Effector CD8-positive, alpha-beta T cell (primary cell): ENCODE measurements around the gene KATNB1.
"Not testable (repeated sequence)": the region's sequence is repeated elsewhere in the genome, so short reads cannot be mapped to it uniquely, and the experiment has no call there.

Experiments used
- DNase-seq: peaks from one replicate; lab custom pipeline; 2025; lab: John Stamatoyannopoulos, UW

The KATNB1 gene

DNA sequence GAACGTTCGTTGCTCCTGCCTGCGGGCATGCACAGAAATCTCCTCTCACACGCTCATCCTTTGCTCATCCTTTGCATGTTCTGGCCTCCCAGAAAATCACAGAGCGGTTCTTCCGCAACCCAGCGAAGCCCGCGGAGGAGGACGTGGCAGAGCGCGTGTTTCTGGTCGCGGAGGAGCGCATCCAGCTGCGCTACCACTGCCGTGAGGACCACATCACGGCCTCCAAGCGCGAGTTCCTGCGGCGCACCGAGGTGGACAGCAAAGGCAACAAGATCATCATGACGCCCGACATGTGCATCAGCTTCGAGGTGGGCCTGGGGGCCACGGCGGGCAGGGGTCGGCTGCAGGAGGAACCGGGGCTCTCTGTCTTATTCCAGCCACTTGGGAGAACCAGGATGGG, 9.6 kb upstream of the KATNB1 start:
- no peak for DNase-seq

DNA sequence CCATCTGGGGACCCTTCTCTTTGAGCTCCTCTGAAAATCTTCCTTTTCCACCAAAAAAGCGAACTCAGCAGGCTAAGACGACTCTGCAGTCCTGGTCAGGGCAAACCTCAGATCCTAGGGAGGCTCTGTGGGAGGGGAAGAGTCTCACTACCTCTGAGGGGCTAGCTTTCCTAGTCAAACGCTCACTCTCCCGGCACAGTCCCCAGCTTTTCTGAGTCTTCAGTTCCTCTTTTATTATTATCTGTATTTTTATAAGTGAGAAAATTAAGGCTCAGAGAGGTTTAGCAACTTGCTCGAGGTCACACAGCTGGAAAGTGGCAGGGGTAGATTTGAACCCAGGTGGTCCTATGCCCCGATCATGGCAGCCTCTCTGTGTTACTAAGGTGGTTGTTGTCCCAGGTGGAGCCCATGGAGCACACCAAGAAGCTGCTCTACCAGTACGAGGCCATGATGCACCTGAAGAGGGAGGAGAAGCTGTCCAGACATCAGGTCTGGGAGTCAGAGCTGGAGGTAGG, 9.1 kb upstream of the KATNB1 start:
- no peak for DNase-seq

DNA sequence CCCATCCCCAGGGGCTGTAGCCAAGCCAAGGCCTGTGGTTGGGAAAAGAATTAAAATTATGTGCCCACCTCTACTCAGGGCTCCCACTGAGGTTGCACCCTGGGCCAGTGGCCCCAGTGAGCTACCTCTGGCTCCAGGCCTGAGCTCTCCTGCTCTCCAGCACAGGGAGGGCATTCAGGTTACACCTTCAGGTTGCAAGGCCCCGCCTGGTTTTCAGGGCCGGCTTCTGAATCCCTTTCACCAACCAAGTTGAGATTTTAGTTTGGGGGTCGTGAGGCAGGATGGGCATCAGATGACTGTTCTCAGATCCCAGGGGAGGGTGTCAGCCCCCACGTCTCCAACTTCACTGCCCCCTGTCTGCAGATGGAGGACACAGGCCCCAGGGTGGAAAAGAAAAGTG, 8.0 kb upstream of the KATNB1 start:
- no peak for DNase-seq

DNA sequence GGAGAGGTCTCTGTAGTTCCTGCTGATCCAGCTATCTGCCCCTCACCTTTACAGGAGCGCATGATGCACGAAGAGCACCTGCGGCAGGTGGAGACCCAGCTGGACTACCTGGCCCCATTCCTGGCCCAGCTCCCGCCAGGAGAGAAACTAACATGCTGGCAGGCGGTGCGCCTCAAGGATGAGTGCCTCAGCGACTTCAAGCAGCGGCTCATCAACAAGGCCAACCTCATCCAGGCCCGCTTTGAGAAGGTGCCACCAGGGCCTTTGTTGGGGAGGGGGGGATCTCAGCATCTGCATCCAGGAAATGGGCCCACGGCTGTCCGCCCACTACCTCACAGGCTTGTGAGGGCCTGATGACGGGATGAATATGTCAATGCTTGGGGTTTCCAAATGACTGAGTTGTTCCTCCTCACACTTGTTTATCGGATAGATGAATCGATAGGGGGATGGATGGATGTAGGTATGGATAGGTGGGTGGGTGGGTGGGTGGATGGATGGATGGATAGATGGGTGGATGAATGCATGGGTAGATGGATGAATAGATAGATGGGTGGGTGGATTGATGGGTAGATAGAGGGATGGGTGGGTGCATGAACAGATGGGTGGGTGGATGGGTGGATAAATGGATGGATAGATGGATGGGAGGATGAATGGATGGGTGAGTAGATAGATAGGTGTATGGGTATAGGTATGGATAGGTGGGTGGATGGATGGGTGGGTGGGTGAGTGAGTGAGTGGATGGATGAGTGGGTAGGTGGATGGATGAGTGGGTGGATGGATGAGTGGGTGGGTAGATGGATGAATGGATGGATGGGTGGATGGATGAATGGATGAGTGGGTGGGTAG, 7.0 kb upstream of the KATNB1 start:
- no peak for DNase-seq

DNA sequence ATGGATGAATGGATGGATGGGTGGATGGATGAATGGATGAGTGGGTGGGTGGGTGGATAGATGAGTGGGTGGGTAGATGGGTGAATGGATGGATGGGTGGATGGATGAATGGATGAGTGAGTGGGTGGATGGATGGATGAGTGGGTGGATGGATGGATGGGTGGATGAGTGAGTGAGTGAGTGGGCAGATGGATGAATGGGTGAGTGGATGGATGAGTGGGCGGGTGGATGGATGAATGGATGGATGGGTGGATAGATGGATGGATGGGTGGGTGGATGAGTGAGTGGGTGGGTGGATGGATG, 6.4 kb upstream of the KATNB1 start:
- no peak for DNase-seq

DNA sequence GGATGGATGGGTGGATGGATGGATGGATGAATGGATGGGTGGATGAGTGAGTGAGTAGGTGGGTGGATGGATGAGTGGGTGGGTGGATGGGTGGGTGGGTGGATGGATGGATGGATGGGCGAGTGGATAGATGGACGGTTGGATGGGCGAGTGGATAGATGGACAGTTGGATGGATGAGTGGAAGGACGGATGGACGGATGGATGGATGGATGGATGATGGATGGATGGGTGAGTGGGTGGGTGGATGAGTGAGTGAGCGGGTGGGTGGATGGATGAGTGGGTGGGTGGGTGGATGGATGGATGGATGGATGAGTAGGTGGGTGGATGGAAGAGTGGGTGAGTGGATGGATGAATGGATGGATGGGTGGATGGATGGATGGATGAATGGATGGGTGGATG, 5.7 kb upstream of the KATNB1 start:
- not testable (repeated sequence) for DNase-seq

DNA sequence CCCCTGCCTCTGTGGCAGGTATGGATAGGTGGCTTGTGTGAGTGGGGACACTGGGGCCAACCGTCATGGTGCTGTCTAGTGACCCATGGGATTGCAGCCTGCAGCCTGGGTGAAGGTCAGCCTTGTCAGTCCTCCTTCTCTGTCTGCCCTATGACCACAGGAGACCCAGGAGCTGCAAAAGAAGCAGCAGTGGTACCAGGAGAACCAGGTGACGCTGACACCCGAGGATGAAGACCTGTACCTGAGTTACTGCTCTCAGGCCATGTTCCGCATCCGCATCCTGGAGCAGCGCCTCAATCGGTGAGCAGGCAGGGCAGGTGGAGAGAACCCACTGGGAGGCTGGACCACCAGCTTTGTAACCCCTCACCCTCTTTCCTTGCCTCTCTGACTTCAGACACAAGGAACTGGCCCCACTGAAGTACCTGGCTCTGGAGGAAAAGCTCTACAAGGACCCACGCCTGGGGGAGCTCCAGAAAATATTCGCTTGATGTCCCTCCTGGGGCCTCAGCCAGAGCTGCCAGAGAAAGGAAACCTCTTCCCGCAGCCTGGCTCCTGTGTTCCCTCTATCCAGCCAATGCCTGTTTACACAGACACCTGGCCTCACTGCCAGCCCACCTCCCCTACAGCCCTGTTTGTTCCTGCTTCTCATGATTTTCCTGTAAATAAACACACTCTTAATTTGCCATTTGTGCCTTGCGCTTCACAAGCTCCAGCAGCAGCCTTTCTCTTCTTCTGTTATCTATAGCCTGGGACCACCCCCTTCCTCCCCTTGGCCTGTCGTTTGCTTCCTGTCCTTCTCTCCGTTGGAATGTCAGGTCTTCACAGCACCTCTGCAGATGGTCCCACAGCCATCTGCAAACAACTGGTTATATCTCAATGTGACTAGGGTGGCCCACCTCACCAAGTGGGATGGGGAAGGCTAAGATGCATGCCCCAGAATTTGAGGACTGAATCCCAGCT, 4.5 kb upstream of the KATNB1 start:
- DNase-seq, result no peak

DNA sequence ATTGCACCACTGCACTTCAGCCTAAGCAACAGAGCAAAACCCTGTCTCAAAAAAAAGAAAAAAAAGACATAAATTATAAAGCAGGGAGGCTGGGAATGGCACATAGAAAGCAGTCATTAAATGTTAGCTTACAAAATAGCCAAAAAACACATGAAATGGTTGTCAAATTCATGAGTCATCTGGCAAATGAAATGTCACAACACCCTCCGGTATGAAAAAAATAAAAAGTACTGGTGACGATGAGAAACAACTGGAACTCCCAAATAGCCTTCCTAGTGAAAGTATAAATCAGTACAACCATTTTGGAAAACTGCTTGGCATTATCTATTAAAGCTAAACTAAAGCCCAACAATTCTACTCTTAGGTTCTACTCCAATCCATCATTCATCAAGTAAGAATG, 3.5 kb upstream of the KATNB1 start:
- no peak for DNase-seq

DNA sequence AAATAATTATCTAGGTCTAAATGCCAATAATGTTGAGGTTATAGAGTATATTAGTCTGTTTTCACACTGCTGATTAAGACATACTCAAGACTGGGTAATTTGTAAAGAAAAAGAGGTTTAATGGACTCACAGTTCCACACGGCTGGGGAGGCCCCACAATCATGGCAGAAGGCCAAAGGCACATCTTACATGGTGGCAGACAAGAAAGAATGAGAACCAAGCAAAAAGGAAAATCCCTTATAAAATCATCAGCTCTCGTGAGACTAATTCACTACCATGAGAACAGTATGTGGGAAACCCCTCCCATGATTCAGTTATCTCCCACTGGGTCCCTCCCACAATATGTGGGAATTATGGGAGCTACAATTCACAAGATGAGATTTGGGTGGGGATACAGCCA, 2.9 kb upstream of the KATNB1 start:
- no peak for DNase-seq

DNA sequence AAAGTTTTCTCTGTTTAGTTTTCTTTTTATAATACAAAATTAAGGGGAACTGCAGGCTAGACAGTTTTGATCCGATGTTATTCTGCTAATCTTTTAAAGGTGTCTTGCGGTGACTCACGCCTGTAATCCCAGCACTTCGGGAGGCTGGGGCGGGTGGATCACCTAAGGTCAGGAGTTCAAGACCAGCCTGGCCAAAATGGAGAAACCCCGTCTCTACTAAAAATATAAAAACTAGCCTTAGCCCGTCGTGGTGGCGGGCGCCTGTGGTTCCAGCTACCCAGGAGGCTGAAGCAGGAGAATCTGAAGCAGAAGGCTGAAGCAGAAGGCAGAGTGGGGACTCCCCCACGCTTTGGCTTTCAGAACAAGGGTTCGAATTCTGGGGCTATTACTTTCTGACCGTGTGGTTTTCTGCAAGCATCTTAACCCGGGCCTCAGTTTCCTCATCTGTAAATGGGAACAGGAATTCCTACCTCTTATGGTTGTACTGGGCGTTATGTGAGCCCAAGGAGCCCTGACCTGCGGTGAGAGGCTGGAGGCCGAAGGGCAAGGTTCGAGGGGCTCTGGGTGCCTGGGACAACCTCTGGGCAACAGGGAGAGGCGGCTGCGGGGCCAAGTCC, 1.2 kb upstream of the KATNB1 start:
- no peak for DNase-seq

DNA sequence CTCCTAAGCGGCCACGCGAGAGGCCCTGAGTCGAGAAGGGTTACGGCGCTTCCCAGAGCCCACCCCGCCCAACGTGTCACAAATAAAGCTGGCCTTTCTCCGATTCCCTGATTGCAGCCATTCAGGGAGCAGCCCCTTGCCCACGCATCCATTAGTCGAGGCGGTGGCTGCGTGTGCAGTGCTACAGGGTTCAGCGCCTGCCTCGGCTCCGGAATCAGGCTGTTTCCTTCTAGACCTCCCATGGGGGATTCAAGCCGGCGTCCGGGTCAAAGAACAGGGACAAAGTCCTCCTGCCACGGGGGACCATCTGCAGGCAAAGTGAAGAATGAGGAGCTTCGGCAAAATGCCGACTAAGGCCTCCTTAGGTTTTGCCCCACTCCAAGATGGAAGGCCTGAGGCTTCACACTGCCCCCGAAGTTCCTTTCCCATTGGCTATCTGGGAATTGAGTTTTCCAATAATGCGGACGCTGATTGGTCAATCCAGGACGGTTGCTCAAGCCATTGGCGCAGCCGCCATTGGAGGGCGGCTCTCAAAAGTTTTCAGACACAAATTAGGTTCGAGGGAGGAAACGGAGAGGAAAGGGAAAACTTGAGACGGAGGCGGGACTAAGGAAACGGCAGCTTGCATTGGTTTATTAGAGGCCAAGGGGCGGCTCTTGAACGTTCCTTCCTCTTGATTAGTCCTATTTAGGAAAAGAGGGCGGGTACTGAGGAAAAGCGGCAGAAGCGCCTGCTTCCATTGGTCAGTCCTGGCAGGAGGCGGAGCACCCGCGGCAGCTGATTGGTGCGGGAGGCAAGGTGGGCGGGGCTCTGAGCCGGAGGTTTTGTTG, 430 bp upstream of the KATNB1 start:
- peak; percentile 99 for DNase-seq

DNA sequence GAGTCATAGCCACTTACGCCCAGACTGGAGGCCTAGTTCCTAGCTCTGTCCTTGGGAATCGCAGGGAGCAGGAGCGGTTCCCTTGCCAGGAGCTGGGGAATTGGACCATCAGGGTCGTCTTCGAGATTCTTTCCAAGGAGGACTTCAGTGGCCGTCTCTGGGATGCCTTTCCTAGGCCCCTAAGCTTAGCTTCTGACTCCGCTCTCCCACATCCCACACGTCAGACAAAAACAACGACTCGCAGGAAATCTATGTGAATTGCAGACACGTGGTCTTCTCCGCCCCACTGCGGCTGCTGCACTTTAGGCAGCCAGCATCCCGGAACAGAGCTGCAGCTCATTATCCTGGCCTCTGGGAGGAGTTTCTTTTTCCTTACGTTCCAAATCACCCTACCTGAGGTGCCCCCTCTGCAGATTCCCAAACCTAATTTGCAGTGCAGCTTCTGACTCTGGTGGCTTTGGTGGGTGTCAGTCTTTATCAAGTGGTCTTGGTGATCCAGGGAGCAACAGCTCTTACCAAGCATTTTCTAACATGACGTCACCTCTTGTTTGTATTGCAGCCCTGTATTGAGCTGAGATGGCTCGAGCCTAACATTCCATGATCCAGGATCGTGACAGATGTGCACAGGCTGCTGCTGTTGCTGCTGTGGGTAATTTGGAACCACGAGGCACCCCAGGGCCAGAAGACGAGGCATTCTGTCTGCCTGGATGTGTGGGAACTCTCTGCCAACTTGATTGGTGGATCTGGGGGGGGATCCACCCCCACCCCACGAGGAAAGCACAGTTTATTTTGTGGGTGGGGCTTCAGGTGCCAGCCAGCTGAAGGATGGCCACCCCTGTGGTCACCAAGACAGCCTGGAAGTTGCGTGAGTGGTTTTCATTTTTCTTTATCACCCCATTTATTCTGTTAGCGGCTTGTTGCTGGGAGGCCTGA, 1.1 kb downstream of the KATNB1 start:
- DNase-seq, result peak; percentile 9

DNA sequence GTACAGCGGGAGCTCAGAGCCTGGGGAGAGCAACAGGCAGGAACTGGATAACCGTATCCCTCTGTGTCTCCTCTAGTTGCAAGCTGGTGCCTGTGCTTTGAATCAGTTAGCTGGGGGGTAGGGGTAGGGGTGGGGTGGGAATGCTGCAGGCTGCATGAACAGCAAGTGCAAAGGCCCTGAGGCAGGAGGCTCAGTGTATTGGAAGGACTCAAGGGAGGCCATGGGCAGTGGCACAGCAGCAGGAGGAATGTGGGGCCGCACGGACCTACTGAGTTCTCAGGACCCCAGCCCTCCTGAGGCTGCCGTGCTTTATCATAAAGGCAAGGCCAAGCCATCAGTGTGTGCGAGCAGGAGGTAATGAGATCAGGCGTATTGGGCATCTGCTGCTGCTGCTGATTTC, 3.3 kb downstream of the KATNB1 start:
- DNase-seq, result no peak

DNA sequence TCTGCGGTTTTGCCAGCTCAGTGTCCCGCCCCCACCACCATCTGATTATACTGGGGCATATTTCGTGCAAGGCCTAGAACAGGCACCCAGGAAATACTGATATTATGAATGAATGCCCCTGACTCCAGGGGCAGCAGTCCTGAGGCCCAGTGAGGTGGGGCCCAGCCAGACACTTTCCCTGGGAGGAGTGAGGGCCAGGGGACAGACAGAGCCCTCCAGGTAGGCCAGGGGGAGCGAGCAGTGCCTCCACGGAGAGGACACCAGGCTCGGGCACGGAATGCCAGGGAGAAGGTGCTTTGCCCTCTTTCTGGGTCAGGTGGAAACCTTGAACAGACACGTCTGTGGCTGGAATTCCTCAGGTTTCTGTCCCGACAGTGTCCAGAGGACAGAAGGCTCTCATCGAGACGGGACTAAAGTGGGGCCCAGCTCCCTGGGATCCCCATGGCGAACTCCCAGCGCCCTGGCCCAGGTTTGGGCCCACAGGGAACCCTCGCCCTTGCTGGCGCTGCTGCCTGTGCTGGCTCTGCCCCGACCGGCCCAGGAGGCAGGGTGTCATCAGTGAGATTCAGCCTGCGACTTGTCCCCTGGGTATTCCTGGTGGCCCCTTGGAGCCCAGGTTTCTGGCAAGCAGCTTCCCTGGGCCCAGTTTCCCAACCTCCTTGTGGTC, 4.3 kb downstream of the KATNB1 start:
- DNase-seq, result no peak

DNA sequence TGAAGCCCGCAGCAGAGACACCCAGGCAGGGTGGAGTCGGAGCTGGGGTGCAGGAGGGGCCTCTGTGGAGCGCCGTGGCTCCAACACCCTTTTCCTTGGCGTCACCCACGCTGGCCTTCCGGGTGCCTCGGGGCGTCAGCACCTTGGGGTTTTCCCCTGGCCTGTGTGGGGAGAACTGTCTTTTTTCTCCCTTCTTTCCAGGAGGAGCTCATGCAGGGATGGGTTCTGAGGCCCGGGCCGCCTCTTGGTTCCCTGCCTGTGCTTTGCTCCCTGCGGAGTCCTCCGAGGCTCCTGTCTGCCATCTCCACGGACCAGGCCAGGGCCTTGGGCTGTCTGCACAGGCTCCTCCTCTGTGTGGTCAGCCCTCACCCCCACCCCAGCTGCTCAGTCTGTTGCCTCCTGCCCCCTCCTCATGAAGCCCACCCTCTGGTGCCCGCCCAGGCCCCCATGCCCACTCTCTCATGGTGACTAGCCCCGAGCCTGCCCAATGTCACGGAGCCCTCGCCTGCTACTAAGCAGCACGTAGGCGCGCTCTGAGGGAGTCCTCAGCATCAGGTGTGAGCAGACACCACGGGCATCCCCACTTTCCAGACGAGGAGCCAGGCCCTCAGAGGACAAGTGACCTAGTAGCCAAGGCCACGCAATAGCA, 5.0 kb downstream of the KATNB1 start:
- no peak for DNase-seq

DNA sequence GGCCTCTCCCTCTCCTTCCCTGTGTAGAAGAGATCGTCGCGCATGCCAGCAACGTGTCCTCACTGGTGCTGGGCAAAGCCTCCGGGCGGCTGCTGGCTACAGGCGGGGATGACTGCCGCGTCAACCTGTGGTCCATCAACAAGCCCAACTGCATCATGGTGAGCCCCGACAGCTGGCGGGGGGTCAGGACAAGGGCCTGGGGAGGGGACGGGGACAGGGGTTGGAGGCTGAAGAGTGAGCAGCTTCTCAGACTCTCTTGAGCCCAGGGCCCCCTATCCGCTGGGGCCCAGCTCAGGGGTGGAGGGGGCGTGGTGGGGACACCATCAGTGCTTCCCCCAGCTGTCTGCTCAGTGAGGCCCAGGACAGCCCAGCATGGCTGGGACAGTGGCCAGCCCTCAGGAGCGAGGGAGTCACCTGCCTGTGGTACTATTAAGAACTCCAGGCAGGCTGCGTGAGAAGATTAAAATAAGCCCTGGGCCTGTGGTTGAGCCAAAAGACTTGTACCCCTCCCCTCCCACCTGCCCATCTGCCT, 6.2 kb downstream of the KATNB1 start:
- DNase-seq, result no peak

DNA sequence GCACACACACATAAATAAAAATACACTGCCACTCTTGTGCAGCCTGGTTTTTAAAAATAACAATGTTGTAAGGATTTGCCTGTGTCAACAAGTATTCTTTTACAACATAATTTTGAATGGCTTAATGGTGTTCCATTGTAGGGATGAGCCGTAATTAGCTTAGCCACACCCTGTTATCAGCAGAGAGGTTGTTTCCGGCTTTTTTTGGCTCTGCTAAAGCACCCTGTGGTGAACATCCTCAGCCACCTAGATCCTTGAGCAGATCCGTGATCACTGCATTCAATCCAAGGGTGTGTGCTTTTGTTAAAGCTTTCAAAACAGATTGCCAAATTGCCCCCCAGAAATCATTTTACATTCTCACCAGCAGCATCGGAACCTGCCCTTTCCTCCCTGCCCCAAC, 7.0 kb downstream of the KATNB1 start:
- DNase-seq, result no peak

DNA sequence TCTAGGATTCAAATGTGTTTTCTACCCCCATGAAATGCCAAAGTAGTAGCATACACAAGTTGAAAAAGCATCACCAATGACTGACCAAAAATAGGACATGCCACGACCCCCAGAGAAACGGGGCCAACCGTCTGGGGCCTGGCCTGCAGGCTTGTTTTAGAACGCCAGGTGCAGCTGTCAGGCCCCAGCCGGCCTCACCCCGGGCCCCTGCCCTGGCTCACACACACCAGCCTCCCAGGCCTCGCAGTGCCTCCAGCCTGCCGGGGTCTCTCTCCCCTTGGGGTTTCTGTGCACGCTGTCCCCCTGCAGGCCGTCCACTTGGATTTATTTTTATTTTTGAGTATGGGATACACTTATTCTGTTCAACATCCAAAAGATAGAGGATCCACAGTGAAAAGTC, 7.9 kb downstream of the KATNB1 start:
- no peak for DNase-seq
